Hematopoietic multipotent progenitor cell (in vitro differentiated cells): ENCODE measurements around the gene MITF. TPM values are rescaled to one million over a fixed set of nuclear protein-coding genes. Genes with fewer than 3 reads are reported as not detected.

ENCODE experiments used
- DNase-seq, 3 donors: peaks; one replicate each; pipeline ENCODE4 v3.0.0-alpha.2; 2011 to 2015; ENCODE audit warnings: low read depth in 2 of 3, low spot score in 2 of 3
- total RNA-seq: library from RNA; depleted of rRNA; stranded (reverse); fragments of >200 nt; gene quantifications from one replicate; pipeline ENCODE4 v1.2.3, GENCODE V29; 2012

MITF gene
- 2.2 TPM for total RNA-seq

GRCh38 chr3:69739204-69740102 lies at the start of gene MITF:
MITF (plus strand) TSS chr3:69739464; CDS start chr3:69739598, 134 bp downstream.
- DNase-seq, result peak in 2 of 3 donors; percentile 79 to 87

GRCh38 chr3:69691860-69692259 lies 47.4 kb upstream of the MITF start:
- DNase-seq, result no peak

GRCh38 chr3:69692761-69693160 lies 46.5 kb upstream of the MITF start:
- no peak for DNase-seq

GRCh38 chr3:69695443-69695842 lies 43.8 kb upstream of the MITF start:
- no peak for DNase-seq

- no peak for DNase-seq
These were observed 43.3 kb upstream of the MITF start for GRCh38 chr3:69695933-69696332.

- DNase-seq, result no peak
These were observed 42.9 kb upstream of the MITF start for GRCh38 chr3:69696367-69696766.

- no peak for DNase-seq
These were observed 41.9 kb upstream of the MITF start for GRCh38 chr3:69697381-69697780.

GRCh38 chr3:69698728-69699127 lies 40.5 kb upstream of the MITF start:
- no peak for DNase-seq

GRCh38 chr3:69699183-69699582 lies 40.1 kb upstream of the MITF start:
- no peak for DNase-seq

GRCh38 chr3:69700949-69701348 lies 38.3 kb upstream of the MITF start:
- no peak for DNase-seq

GRCh38 chr3:69710153-69710977 lies 28.9 kb upstream of the MITF start:
- DNase-seq, result no peak

- no peak for DNase-seq
These were observed 27.0 kb upstream of the MITF start for GRCh38 chr3:69712269-69712668.

- no peak for DNase-seq
These were observed 26.3 kb upstream of the MITF start for GRCh38 chr3:69712933-69713332.

- DNase-seq, result no peak
These were observed 24.1 kb upstream of the MITF start for GRCh38 chr3:69715204-69715603.

- DNase-seq, result no peak
These were observed 23.1 kb upstream of the MITF start for GRCh38 chr3:69716119-69716518.

GRCh38 chr3:69718866-69719586 lies 20.2 kb upstream of the MITF start:
- DNase-seq, result no peak

- DNase-seq, result no peak
These were observed 19.6 kb upstream of the MITF start for GRCh38 chr3:69719587-69720122.

GRCh38 chr3:69720824-69721223 lies 18.4 kb upstream of the MITF start:
- no peak for DNase-seq

- DNase-seq, result peak in 1 of 3 donors; percentile 56
These were observed 15.9 kb upstream of the MITF start for GRCh38 chr3:69723389-69723788.

GRCh38 chr3:69724722-69725435 lies 14.4 kb upstream of the MITF start:
- no peak for DNase-seq
